Activated CD4-positive, alpha-beta T cell treated with anti-CD3 and anti-CD28 coated beads for 36 hours (primary cell): ENCODE results near the gene RTKN2. TPM values are rescaled to one million over a fixed set of nuclear protein-coding genes. Genes with fewer than 3 reads are reported as not detected.

Experiments used
- ATAC-seq: fragments of 200-7000 bp; cut with Tn5 transposase; one replicate; pipeline ENCODE4 v1.10.0; 2021; ENCODE audit warnings: mild to moderate bottlenecking, moderate library complexity
- CTCF ChIA-PET: fragments of 350-600 bp; sonication (Branson Sonifier 250); formaldehyde crosslinking; loops from one replicate; lab custom pipeline; 2021; ENCODE audit warnings: antibody characterized with exemption; lab: Charles Lee
- POLR2A ChIA-PET: fragments of 350-600 bp; sonication (Branson Sonifier 250); formaldehyde crosslinking; loops from one replicate; lab custom pipeline; 2021; ENCODE audit warnings: antibody characterized with exemption, inconsistent platforms; lab: Charles Lee
- DNase-seq: peaks from one replicate; pipeline ENCODE4 v3.0.0-alpha.2; 2020
- H3K27ac Mint-ChIP-seq: one replicate; pipeline ENCODE4 v1.8.0; 2021; ENCODE audit warnings: mixed read lengths
- H3K27me3 Mint-ChIP-seq: one replicate; pipeline ENCODE4 v1.8.0; 2021; ENCODE audit warnings: mixed read lengths
- H3K36me3 Mint-ChIP-seq: one replicate; pipeline ENCODE4 v1.8.0; 2021; ENCODE audit warnings: low read depth, mixed read lengths
- H3K4me1 Mint-ChIP-seq: one replicate; pipeline ENCODE4 v1.8.0; 2021; ENCODE audit warnings: mixed read lengths
- H3K4me3 Mint-ChIP-seq: one replicate; pipeline ENCODE4 v1.8.0; 2021; ENCODE audit warnings: mild to moderate bottlenecking, moderate library complexity, mixed read lengths
- H3K9me3 Mint-ChIP-seq: one replicate; pipeline ENCODE4 v1.8.0; 2021; ENCODE audit warnings: low read depth, mixed read lengths
- intact Hi-C, 2 experiments: fragments of 100-400 bp; cut with DNase I in 1 of 2; cut with micrococcal nuclease in 1 of 2; formaldehyde crosslinking; loops; one replicate each; pipeline versions ENCODE4 v1.14.2 to v1.15.1; 2022 to 2024; cut with DNase I, micrococcal nuclease
- total RNA-seq, 2 experiments: library from RNA; stranded (reverse); gene quantifications; one replicate each; pipeline ENCODE4 v1.2.3, GENCODE V29; 2021

The RTKN2 gene
- total RNA-seq, 2 experiments from 2014 or later: 4.8 TPM

DNA sequence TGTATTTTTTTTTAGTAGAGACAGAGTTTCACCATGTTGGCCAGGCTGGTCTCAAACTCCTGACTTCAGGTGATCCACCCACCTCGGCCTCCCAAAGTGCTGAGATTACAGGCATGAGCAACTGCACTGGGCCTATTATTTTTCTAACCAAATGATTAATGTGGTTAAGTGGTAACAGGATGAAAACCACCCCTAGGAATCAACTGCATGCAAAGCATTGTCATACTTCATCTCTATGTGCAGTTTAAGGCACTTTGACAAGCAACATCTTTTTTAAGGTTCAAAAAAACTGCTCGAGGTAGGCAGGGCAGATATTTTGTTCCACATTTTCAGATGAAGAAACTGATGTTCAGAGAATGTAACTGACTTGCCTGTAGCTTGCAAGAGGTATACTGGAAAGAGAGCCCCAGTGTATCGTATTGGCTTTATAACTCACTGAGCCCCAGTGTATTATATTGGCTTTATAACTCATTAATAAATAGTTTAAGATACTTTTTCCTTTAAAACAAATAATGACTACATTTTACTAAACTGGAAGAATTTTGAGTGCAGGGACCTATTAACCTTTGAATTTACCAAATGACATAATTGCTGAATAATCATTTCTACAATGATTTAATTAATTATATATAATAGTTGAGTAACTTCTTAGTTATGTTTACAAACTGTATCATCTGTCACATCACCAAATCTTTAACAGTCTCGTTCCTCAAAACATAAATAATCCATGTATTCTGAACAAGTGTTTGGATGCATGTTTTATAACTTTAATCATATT, 38.1 kb downstream of the RTKN2 start:
- H3K27me3 Mint-ChIP-seq: no peaks in the 10 kb centered on the region
- ChIA-PET POLR2A (no interaction called here), CTCF (interaction anchor here (1.0 to 1.9 kb wide), 2 partner anchors 11 to 47 kb away, joined by 3 to 5 read pairs; no protein-coding TSS in a partner anchor)
- no peak overlapping the region for H3K4me3 Mint-ChIP-seq
- DNase-seq (no peak), ATAC-seq (no peak)
- H3K27ac Mint-ChIP-seq: no peak overlapping the region
- H3K4me1 Mint-ChIP-seq: peaks cover 25% of the 10 kb centered on the region
- H3K9me3 Mint-ChIP-seq: no peaks in the 10 kb centered on the region
- intact Hi-C loops: loop anchor here in 1 of 2 experiments (10.0 kb wide), 1 partner anchor 1506 kb away; no protein-coding TSS in a partner anchor
- H3K36me3 Mint-ChIP-seq: peaks cover 8% of the 10 kb centered on the region

DNA sequence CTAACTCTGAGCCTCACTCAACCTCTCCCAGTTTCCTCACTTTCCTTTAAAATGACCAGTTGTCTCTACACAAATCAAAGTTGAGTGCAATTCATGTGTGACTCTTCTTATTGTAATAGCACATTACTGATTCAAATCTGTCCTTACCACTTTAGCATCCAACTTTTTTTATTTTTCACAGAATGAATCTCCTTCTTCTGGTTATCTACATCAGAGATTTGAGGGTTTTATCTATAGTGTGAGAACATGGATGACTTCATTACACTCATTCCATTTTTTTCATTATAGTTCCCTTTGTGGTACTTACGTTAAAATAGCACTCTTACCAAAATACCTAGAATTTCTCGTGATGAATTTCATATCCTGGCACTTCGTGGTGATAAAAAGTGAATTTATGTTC, 43.3 kb downstream of the RTKN2 start:
- Mint-ChIP-seq H3K9me3 (no peaks in the 10 kb centered on the region), H3K36me3 (peaks cover 1% of the 10 kb centered on the region), H3K27me3 (no peaks in the 10 kb centered on the region), H3K27ac (peak overlapping the region; percentile 52), H3K4me3 (no peak overlapping the region), H3K4me1 (peaks cover 10% of the 10 kb centered on the region)
- POLR2A ChIA-PET: interaction anchor here (0.6 to 2.0 kb wide), 3 partner anchors 37 to 320 kb away, joined by 3 to 9 read pairs (median 3); no protein-coding TSS in a partner anchor
- CTCF ChIA-PET: interaction anchor here (0.6 to 0.8 kb wide), 2 partner anchors 13 to 19 kb away, joined by 3 to 4 read pairs; no protein-coding TSS in a partner anchor
- DNase-seq (no peak), ATAC-seq (peak; percentile 74)
- intact Hi-C loops: loop anchor here (1.0 to 5.0 kb wide), 2 partner anchors 42 to 283 kb away; no protein-coding TSS in a partner anchor

DNA sequence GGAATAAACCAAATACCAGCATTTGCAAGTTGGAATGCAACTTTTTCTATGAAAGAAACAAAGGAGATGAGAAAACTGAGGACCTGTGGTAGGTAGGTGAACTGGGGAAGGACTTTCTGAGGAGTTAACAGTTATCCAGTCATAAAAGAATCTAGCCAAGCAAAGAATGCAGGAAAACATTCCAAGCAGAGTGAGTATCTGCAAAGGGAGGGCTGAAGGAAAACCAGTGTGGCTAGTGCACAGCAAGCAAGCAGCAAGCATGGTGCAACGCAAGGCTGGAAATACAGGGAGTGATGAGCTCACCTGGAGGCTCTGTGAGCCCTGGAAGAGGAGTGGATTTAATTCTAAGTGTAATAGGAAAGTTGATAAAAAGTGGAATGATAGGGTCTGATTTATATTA, 44.0 kb downstream of the RTKN2 start:
- intact Hi-C loops: loop anchor here (1.0 to 5.0 kb wide), 2 partner anchors 41 to 282 kb away; no protein-coding TSS in a partner anchor
- DNase-seq (no peak), ATAC-seq (no peak)
- peaks cover 1% of the 10 kb centered on the region for H3K36me3 Mint-ChIP-seq
- POLR2A ChIA-PET: interaction anchor here (0.7 to 2.0 kb wide), 3 partner anchors 37 to 41 kb away, joined by 3 to 9 read pairs (median 3); no protein-coding TSS in a partner anchor
- CTCF ChIA-PET: interaction anchor here (0.6 to 0.8 kb wide), 2 partner anchors 14 to 20 kb away, joined by 3 to 4 read pairs; no protein-coding TSS in a partner anchor
- peaks cover 10% of the 10 kb centered on the region for H3K4me1 Mint-ChIP-seq
- H3K4me3 Mint-ChIP-seq: no peak overlapping the region
- no peaks in the 10 kb centered on the region for H3K9me3 Mint-ChIP-seq
- H3K27me3 Mint-ChIP-seq: no peaks in the 10 kb centered on the region
- H3K27ac Mint-ChIP-seq: peak overlapping the region; percentile 59

DNA sequence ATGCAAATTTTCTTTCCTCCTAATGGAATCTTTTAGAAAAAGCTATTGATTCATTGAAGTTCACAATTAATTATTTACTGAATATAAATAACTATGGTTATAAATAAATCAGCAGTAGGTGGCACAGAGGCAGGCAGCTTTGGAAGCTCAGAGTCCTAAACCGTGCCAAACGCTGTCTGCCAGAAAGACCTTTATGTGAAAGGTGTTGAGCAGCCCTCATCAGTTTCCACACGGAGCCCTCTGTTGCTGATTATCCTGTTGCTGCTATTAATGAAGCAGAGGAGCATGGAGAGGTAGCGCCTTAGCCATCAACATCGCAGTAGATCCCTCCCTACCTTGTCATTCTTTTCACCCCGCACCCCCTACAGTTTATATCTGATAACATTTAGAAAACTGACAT, 51.0 kb downstream of the RTKN2 start:
- no peak overlapping the region for H3K27ac Mint-ChIP-seq

DNA sequence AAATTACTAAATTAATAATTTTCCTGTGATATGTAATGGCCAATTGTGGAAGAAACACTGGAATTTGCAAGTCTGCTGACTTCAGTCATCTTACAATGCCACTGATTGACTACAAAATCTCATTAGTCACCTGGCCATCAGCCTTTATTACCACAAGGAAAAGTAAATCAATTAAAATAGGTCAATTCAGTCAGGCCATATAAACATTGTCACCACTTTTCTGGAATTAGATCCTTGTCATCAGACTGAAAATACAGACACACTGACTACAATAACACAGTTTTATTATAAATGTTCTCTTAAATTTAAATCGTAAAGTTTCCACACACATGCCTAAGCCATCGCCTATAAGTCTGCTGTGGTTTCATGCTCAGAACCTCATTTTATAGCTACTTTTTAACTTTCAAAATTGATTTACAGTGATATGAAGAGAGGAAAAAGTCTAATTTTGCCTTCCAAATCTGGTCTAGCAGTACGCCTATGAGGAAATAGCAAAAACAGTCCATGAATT, 54.2 kb downstream of the RTKN2 start:
- Mint-ChIP-seq H3K27me3 (no peaks in the 10 kb centered on the region), H3K36me3 (peaks cover 5% of the 10 kb centered on the region), H3K9me3 (no peaks in the 10 kb centered on the region), H3K27ac (no peak overlapping the region), H3K4me3 (no peak overlapping the region), H3K4me1 (peaks cover 6% of the 10 kb centered on the region)
- ChIA-PET POLR2A (interaction anchor here (0.6 kb wide), 1 partner anchor 12 kb away, joined by 3 read pairs; no protein-coding TSS in a partner anchor), CTCF (interaction anchor here (1.3 to 2.4 kb wide), 2 partner anchors 15 to 31 kb away, joined by 3 to 6 read pairs; no protein-coding TSS in a partner anchor)
- DNase-seq (no peak), ATAC-seq (no peak)
- intact Hi-C loops: no loop called here

More for the DNA sequence above, 51.0 kb downstream of the RTKN2 start:
- DNase-seq (no peak), ATAC-seq (no peak)
- POLR2A ChIA-PET: no interaction called here
- H3K4me3 Mint-ChIP-seq: no peak overlapping the region
- no peaks in the 10 kb centered on the region for H3K9me3 Mint-ChIP-seq
- H3K36me3 Mint-ChIP-seq: peaks cover 5% of the 10 kb centered on the region
- no peaks in the 10 kb centered on the region for H3K27me3 Mint-ChIP-seq
- intact Hi-C loops: no loop called here
- H3K4me1 Mint-ChIP-seq: peaks cover 6% of the 10 kb centered on the region
- CTCF ChIA-PET: no interaction called here

DNA sequence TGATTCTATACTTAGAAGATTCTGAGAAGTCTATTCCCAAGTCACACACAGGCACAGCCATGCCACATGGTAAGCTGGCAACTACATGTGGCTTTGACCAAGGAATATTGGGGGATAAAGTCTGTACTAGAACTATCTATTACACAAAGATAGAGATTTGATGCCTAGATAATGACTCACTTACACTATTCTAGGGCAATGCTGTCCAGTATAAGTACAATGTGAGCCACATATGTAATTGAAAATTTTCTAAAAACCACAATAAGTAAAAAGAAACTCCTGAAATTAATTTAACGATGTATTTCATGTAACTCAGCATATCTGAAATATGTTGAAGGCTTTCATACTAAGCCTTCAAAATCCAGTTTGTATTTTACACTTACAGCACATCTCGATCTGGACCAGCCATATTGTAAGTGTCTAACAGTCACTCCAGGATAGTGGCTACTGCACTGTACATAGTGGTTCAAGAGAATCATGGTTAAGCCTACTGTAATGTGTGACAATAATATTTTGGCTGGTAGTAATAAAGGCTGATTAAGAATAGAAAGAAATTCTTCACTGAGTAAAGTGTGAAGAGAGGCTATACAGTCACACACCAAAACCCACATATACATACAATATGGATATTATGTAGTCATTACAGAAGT, 62.8 kb downstream of the RTKN2 start:
- ATAC-seq: peak; percentile 58
- Mint-ChIP-seq H3K27ac (no peak overlapping the region), H3K4me3 (no peak overlapping the region), H3K36me3 (no peaks in the 10 kb centered on the region), H3K4me1 (peaks cover 10% of the 10 kb centered on the region), H3K27me3 (no peaks in the 10 kb centered on the region), H3K9me3 (no peaks in the 10 kb centered on the region)
- intact Hi-C loops: no loop called here
- DNase-seq: no peak
- CTCF ChIA-PET: interaction anchor here (1.1 kb wide), 1 partner anchor 39 kb away, joined by 3 read pairs; no protein-coding TSS in a partner anchor
- POLR2A ChIA-PET: interaction anchor here (0.5 to 0.6 kb wide), 2 partner anchors 99 to 159 kb away, joined by 3 to 6 read pairs; no protein-coding TSS in a partner anchor

DNA sequence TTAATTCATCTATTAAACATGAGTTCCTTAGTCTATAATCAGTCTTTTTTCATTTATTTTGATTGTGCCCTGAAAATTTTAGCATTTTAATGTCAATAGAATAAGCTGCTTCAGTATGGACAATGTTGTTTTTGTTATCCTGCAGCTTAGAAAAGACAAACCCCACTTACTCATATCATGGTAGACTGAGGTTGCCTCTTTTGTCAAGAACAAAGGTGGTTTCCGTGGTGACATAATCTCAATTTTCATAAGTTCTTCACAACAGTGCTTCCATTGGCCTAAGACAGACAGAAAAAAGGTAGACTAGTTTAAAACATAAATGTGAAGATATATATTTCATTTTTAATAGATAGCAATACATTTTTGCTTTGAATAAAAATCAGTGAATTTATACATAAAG, 69.1 kb downstream of the RTKN2 start:
- no peak overlapping the region for H3K27ac Mint-ChIP-seq
- peaks cover 4% of the 10 kb centered on the region for H3K36me3 Mint-ChIP-seq
- no peaks in the 10 kb centered on the region for H3K9me3 Mint-ChIP-seq
- intact Hi-C loops: loop anchor here in 1 of 2 experiments (1.0 kb wide), 1 partner anchor 11 kb away; no protein-coding TSS in a partner anchor
- DNase-seq (no peak), ATAC-seq (peak; percentile 98)
- H3K4me1 Mint-ChIP-seq: peaks cover 31% of the 10 kb centered on the region
- H3K27me3 Mint-ChIP-seq: no peaks in the 10 kb centered on the region
- no peak overlapping the region for H3K4me3 Mint-ChIP-seq
- CTCF ChIA-PET: interaction anchor here (0.7 to 1.7 kb wide), 3 partner anchors 15 to 46 kb away, joined by 3 to 6 read pairs (median 4); no protein-coding TSS in a partner anchor
- POLR2A ChIA-PET: interaction anchor here (0.8 to 1.5 kb wide), 4 partner anchors 13 to 207 kb away, joined by 3 to 10 read pairs (median 4); no protein-coding TSS in a partner anchor

DNA sequence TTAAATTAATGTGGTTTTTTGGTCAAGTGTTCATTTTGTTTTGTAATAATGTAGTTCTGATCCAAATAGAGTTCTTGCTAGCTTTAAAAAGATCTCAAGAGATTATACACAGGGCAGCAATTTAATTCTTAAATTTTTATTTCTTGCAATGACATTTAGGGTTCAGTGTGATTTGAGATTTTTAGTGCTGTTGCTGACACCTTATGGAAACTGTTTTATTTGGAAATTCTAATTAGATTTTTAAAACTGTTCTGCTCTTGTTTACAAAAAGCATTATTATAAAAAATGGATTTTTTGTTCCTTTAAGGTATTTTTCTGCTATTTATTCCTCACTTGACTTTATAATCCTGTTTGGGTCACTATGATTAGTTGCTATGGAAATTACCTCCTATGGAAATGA, 72.1 kb downstream of the RTKN2 start:
- no peaks in the 10 kb centered on the region for H3K9me3 Mint-ChIP-seq
- ChIA-PET POLR2A (no interaction called here), CTCF (no interaction called here)
- no peaks in the 10 kb centered on the region for H3K27me3 Mint-ChIP-seq
- intact Hi-C loops: no loop called here
- DNase-seq: no peak
- peaks cover 32% of the 10 kb centered on the region for H3K4me1 Mint-ChIP-seq
- peaks cover 4% of the 10 kb centered on the region for H3K36me3 Mint-ChIP-seq
- H3K27ac Mint-ChIP-seq: no peak overlapping the region
- no peak overlapping the region for H3K4me3 Mint-ChIP-seq
- ATAC-seq: no peak

DNA sequence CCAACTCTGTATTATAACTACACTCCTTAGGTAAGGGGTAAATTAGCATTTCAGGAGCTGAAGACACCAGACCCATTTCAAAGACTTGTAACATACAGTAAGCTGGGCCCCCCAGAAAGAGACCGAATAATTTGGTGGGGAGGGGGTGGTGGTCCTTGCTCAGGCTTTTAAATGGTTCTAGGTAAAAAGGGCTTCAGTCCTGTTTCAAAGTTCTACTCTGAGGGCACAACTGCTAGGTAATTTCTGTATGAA, 73.0 kb downstream of the RTKN2 start:
- H3K36me3 Mint-ChIP-seq: peaks cover 6% of the 10 kb centered on the region
- peaks cover 33% of the 10 kb centered on the region for H3K4me1 Mint-ChIP-seq
- ATAC-seq (no peak), DNase-seq (no peak)
- intact Hi-C loops: no loop called here
- CTCF ChIA-PET: interaction anchor here (1.1 kb wide), 1 partner anchor 9 kb away, joined by 3 read pairs; no protein-coding TSS in a partner anchor
- H3K27ac Mint-ChIP-seq: no peak overlapping the region
- no peak overlapping the region for H3K4me3 Mint-ChIP-seq
- no peaks in the 10 kb centered on the region for H3K27me3 Mint-ChIP-seq
- POLR2A ChIA-PET: no interaction called here
- no peaks in the 10 kb centered on the region for H3K9me3 Mint-ChIP-seq

DNA sequence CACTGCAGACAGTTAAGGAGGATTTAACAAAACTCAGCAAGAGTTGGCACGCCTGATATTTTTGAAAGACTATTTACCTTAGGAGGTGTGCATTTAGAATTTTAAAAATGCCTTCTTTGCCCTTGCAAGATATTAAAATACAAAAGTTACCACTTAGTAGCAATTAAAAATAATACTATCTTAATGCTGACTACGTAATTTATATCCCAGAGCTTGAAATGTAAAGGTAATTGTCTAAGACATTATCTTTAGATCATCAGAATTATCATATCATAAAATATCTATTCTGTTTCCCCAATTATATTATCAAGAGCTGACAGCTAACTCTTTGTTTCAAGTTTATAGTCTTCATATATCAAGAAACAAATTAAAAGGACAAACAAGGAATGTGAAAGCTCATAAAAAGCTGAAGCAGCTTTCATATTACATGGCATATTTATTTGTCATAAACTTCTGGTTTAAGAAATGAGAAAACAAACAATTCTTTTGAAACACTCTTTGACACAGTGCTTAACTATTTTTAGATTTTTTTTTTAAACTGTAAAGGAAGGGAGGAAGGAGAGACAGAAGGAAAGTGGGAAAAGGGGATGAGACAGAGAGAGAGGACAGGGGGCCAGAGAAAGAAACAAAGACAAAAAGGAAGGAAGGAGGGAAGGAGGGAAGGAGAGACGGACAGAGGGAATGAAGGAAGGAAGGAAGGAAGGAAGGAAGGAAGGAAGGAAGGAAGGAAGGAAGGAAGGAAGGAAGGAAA, 73.5 kb downstream of the RTKN2 start:
- Mint-ChIP-seq H3K9me3 (no peaks in the 10 kb centered on the region), H3K36me3 (peaks cover 6% of the 10 kb centered on the region), H3K4me3 (no peak overlapping the region), H3K4me1 (peaks cover 34% of the 10 kb centered on the region), H3K27ac (peak overlapping the region; percentile 43), H3K27me3 (no peaks in the 10 kb centered on the region)
- ChIA-PET POLR2A (no interaction called here), CTCF (interaction anchor here (1.1 kb wide), 1 partner anchor 9 kb away, joined by 3 read pairs; no protein-coding TSS in a partner anchor)
- ATAC-seq: no peak
- intact Hi-C loops: no loop called here
- no peak for DNase-seq
